GM12878 (cell line): ENCODE measurements around the gene CLASP1.

Experiments
- BHLHE40 ChIP-seq, 2 experiments: fragments of 450-650 bp in 1 of 2; IDR thresholded peaks; 2 replicates each; pipeline ENCODE4 v1.6.1; 2011 to 2017; ENCODE audit warnings: low read depth in 2 of 2, borderline replicate concordance in 1 of 2, improper control_type of control experiment in 1 of 2, low read length in 1 of 2, mild to moderate bottlenecking in 1 of 2
- CUX1 ChIP-seq: IDR thresholded peaks from 2 replicates; pipeline ENCODE4 v1.6.1; 2012; ENCODE audit warnings: improper control_type of control experiment, low read depth, low read length; ENCODE audit not compliant: insufficient replicate concordance
- EZH2 ChIP-seq: IDR thresholded peaks from 2 replicates; pipeline ENCODE4 v1.6.1; 2012; ENCODE audit warnings: low read depth, mild to moderate bottlenecking, control low read depth, inconsistent platforms, low read length, borderline replicate concordance; ENCODE audit not compliant: control insufficient read depth
- HDAC6 ChIP-seq: fragments of 200-600 bp; sonication (generic); IDR thresholded peaks from one replicate; pipeline ENCODE4 v1.8.0; 2017; ENCODE audit warnings: antibody characterized with exemption; ENCODE audit not compliant: unreplicated experiment
- IRF3 ChIP-seq: fragments of 450-650 bp; IDR thresholded peaks from 2 replicates; pipeline ENCODE4 v1.6.1; 2014; ENCODE audit warnings: mild to moderate bottlenecking
- JUND ChIP-seq: IDR thresholded peaks from 2 replicates; pipeline ENCODE4 v1.6.1; 2012; ENCODE audit warnings: low read depth, mild to moderate bottlenecking, low read length, improper control_type of control experiment, moderate library complexity
- POLR2A ChIP-seq: IDR thresholded peaks from 2 replicates; pipeline ENCODE4 v1.6.1; 2011; ENCODE audit warnings: low read depth, mild to moderate bottlenecking, low read length
- REST ChIP-seq: IDR thresholded peaks from 2 replicates; pipeline ENCODE4 v1.6.1; 2012; ENCODE audit warnings: mild to moderate bottlenecking, low read depth, low read length
- TF ChIP-seq, protein P1 (sequence below): IDR thresholded peaks from 2 replicates; pipeline ENCODE4 v1.6.1; 2012; ENCODE audit warnings: low read depth, low read length, improper control_type of control experiment
- TF ChIP-seq, protein P2 (sequence below): IDR thresholded peaks from 2 replicates; pipeline ENCODE4 v1.6.1; 2011; ENCODE audit warnings: low read depth, low read length, improper control_type of control experiment, borderline replicate concordance
- TF ChIP-seq, protein P3 (sequence below): fragments of 450-650 bp; conservative IDR thresholded peaks from 2 replicates; pipeline ENCODE4 v1.6.1; 2017; ENCODE audit warnings: mild to moderate bottlenecking, moderate library complexity
- TF ChIP-seq, protein P4 (sequence below), 3 experiments: IDR thresholded peaks in 2 of 3; conservative IDR thresholded peaks in 1 of 3; 2 replicates each; pipeline ENCODE4 v1.5.1; 2011; ENCODE audit warnings: low read depth in 3 of 3, low read length in 3 of 3, mild to moderate bottlenecking in 3 of 3, control low read depth in 2 of 3, moderate library complexity in 2 of 3, inconsistent platforms in 1 of 3, mixed read lengths in 1 of 3; ENCODE audit not compliant: control insufficient read depth in 2 of 3, insufficient read depth in 1 of 3; ENCODE audit errors: extremely low read depth in 1 of 3

GRCh38 chr2:121576263-121576662 is 73.0 kb downstream of the CLASP1 start:
- TF ChIP-seq, protein P1, sequence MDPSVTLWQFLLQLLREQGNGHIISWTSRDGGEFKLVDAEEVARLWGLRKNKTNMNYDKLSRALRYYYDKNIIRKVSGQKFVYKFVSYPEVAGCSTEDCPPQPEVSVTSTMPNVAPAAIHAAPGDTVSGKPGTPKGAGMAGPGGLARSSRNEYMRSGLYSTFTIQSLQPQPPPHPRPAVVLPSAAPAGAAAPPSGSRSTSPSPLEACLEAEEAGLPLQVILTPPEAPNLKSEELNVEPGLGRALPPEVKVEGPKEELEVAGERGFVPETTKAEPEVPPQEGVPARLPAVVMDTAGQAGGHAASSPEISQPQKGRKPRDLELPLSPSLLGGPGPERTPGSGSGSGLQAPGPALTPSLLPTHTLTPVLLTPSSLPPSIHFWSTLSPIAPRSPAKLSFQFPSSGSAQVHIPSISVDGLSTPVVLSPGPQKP, result no peak
- TF ChIP-seq JUND, result no peak
- TF ChIP-seq, protein P2, sequence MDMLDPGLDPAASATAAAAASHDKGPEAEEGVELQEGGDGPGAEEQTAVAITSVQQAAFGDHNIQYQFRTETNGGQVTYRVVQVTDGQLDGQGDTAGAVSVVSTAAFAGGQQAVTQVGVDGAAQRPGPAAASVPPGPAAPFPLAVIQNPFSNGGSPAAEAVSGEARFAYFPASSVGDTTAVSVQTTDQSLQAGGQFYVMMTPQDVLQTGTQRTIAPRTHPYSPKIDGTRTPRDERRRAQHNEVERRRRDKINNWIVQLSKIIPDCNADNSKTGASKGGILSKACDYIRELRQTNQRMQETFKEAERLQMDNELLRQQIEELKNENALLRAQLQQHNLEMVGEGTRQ, result no peak
- no peak for TF ChIP-seq BHLHE40 (IDR thresholded peaks at IDR 0.05; ENCODE audit: borderline replicate concordance in 1 of 2, low read depth in 2 of 2, low read length in 1 of 2)
- TF ChIP-seq IRF3, result no peak
- TF ChIP-seq, protein P3, sequence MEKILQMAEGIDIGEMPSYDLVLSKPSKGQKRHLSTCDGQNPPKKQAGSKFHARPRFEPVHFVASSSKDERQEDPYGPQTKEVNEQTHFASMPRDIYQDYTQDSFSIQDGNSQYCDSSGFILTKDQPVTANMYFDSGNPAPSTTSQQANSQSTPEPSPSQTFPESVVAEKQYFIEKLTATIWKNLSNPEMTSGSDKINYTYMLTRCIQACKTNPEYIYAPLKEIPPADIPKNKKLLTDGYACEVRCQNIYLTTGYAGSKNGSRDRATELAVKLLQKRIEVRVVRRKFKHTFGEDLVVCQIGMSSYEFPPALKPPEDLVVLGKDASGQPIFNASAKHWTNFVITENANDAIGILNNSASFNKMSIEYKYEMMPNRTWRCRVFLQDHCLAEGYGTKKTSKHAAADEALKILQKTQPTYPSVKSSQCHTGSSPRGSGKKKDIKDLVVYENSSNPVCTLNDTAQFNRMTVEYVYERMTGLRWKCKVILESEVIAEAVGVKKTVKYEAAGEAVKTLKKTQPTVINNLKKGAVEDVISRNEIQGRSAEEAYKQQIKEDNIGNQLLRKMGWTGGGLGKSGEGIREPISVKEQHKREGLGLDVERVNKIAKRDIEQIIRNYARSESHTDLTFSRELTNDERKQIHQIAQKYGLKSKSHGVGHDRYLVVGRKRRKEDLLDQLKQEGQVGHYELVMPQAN, result no peak
- TF ChIP-seq EZH2, result no peak
- TF ChIP-seq CUX1, result no peak
- TF ChIP-seq, protein P4, sequence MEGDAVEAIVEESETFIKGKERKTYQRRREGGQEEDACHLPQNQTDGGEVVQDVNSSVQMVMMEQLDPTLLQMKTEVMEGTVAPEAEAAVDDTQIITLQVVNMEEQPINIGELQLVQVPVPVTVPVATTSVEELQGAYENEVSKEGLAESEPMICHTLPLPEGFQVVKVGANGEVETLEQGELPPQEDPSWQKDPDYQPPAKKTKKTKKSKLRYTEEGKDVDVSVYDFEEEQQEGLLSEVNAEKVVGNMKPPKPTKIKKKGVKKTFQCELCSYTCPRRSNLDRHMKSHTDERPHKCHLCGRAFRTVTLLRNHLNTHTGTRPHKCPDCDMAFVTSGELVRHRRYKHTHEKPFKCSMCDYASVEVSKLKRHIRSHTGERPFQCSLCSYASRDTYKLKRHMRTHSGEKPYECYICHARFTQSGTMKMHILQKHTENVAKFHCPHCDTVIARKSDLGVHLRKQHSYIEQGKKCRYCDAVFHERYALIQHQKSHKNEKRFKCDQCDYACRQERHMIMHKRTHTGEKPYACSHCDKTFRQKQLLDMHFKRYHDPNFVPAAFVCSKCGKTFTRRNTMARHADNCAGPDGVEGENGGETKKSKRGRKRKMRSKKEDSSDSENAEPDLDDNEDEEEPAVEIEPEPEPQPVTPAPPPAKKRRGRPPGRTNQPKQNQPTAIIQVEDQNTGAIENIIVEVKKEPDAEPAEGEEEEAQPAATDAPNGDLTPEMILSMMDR (IDR thresholded peaks at IDR 0.05 in 2 of 3, conservative IDR thresholded peaks at IDR 0.05 in 1 of 3; ENCODE audit: control insufficient read depth in 2 of 3, extremely low read depth in 1 of 3, insufficient read depth in 1 of 3, low read depth in 3 of 3, low read length in 3 of 3), result no peak
- TF ChIP-seq POLR2A, result no peak
- TF ChIP-seq REST, result no peak
- no peak for TF ChIP-seq HDAC6
